ENCODE data around the gene BCAR1. TPM values are rescaled to one million over a fixed set of nuclear protein-coding genes. Genes with fewer than 3 reads are reported as not detected.

Gene BCAR1
- total RNA-seq, 4 donors from 2014 or later, result 26.5 to 39.2 (median 30.9) TPM

DNA sequence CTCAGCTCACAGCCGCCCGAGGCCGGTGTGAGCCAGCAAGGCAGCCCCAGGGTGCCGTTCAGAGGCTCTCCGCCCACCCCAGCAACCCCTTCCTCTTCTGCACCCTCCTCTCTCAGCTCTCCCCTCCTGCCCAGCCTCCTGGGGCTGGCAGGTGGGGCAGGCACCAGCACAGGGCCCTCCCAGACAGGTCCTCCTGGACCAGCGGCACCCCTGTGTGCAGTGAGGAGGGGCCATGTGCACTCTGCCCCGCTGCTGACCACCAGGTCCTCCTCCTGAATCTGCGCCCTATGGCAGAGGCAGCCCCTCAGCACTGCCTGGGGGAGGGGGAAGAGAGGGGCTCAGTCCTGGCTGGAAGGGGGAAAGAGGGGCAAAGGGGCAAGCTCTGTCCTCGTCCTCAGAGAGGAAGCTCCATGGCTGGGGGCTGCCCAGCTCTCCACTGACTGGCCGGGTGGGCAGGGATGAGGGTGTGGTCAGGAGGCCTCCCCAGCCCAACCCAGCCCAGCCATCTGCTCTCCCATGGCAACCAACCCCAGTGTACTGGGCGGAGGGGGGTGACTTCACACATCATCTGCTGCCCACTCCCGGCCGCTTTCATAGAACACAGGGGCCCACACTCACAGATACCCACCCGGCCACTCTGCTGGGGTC lies 5.4 kb upstream of the BCAR1 start:
- TF ChIP-seq EP300 (IDR thresholded peaks at IDR 0.05) (no peak), POLR2AphosphoS5 (IDR thresholded peaks at IDR 0.05) (no peak), POLR2A (IDR thresholded peaks at IDR 0.05) (no peak)
- TF ChIP-seq, protein P1, sequence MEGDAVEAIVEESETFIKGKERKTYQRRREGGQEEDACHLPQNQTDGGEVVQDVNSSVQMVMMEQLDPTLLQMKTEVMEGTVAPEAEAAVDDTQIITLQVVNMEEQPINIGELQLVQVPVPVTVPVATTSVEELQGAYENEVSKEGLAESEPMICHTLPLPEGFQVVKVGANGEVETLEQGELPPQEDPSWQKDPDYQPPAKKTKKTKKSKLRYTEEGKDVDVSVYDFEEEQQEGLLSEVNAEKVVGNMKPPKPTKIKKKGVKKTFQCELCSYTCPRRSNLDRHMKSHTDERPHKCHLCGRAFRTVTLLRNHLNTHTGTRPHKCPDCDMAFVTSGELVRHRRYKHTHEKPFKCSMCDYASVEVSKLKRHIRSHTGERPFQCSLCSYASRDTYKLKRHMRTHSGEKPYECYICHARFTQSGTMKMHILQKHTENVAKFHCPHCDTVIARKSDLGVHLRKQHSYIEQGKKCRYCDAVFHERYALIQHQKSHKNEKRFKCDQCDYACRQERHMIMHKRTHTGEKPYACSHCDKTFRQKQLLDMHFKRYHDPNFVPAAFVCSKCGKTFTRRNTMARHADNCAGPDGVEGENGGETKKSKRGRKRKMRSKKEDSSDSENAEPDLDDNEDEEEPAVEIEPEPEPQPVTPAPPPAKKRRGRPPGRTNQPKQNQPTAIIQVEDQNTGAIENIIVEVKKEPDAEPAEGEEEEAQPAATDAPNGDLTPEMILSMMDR (IDR thresholded peaks at IDR 0.05), result no peak
- Histone ChIP-seq H3K9me3 (no peaks in the 10 kb centered on the region), H3K27ac (peak overlapping the region; percentile 63), H3K4me1 (peaks cover 85% of the 10 kb centered on the region), H3K27me3 (no peaks in the 10 kb centered on the region), H3K4me3 (no peak overlapping the region), H3K36me3 (no peaks in the 10 kb centered on the region)
- peak in 1 of 2 donors; percentile 84 for DNase-seq (ENCODE audit: low spot score in 2 of 2)
- 25% methylated on average over 8 of the region's 14 CpGs for WGBS

DNA sequence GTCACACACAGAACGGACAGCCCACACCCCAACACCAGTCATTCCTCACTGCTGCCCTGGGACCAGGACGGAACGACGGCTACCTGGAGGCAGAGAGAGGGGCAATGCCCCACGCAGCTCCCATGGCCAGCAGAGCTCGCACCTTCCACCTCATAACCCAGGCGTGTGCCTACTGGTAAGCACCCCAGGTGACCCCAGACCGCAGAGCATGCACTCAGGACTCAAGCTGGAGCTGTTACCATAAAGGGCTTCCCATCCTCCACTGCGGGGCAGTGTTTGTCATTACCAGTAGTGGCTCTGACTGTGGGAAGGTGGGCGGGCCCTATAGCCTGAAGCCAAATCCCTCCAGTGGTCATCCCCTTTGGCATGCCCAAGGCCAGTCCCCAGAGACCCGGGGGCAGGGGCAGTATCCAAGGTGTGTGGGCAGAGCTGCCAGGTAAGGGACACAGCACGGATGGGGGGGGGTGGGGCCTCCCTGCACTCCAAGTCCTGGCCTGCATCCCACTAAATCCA lies 4.7 kb upstream of the BCAR1 start:
- WGBS, result 40% methylated on average over 3 of the region's 12 CpGs
- Histone ChIP-seq H3K4me1 (peaks cover 82% of the 10 kb centered on the region), H3K27ac (peak overlapping the region; percentile 63), H3K4me3 (no peak overlapping the region), H3K36me3 (no peaks in the 10 kb centered on the region), H3K9me3 (no peaks in the 10 kb centered on the region), H3K27me3 (no peaks in the 10 kb centered on the region)
- DNase-seq (ENCODE audit: low spot score in 2 of 2), result peak; percentile 70 to 79
- TF ChIP-seq EP300 (IDR thresholded peaks at IDR 0.05), result no peak
- TF ChIP-seq POLR2A (IDR thresholded peaks at IDR 0.05), result no peak
- TF ChIP-seq, protein P1 (IDR thresholded peaks at IDR 0.05), result no peak
- TF ChIP-seq POLR2AphosphoS5 (IDR thresholded peaks at IDR 0.05), result no peak

DNA sequence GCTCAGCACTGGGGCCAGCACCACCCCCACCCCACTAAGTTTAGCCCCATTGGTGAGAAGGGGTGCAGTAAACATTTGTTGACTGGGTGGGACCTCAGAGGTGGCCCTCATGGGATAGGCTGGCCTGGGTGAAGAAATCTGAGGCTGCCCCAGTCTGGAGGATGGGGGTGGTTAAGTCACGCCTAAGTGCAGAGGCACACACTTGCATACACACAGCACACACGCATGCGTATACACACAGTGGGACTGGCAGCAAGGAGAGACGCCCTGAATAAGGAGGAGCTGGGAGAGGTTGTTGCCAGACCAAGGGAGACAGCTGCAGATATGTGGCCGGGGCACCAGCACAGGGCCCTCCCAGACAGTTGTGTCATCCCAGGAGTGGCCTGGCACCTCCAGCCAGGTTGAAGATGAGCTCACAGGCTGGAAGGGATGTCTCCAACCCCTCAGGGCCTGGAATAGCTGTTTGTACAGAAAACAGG lies 3.0 kb upstream of the BCAR1 start:
- no peaks in the 10 kb centered on the region for H3K9me3 ChIP-seq
- H3K27ac ChIP-seq, result peak overlapping the region; percentile 25
- H3K27me3 ChIP-seq, result no peaks in the 10 kb centered on the region
- peaks cover 92% of the 10 kb centered on the region for H3K4me1 ChIP-seq
- no peaks in the 10 kb centered on the region for H3K36me3 ChIP-seq
- WGBS, result 32% methylated on average over 3 of the region's 5 CpGs
- no peak overlapping the region for H3K4me3 ChIP-seq
- TF ChIP-seq POLR2AphosphoS5 (IDR thresholded peaks at IDR 0.05) (no peak), EP300 (IDR thresholded peaks at IDR 0.05) (no peak), POLR2A (IDR thresholded peaks at IDR 0.05) (no peak)
- TF ChIP-seq, protein P1 (IDR thresholded peaks at IDR 0.05), result no peak
- DNase-seq (ENCODE audit: low spot score in 2 of 2), result peak; percentile 66 to 83

DNA sequence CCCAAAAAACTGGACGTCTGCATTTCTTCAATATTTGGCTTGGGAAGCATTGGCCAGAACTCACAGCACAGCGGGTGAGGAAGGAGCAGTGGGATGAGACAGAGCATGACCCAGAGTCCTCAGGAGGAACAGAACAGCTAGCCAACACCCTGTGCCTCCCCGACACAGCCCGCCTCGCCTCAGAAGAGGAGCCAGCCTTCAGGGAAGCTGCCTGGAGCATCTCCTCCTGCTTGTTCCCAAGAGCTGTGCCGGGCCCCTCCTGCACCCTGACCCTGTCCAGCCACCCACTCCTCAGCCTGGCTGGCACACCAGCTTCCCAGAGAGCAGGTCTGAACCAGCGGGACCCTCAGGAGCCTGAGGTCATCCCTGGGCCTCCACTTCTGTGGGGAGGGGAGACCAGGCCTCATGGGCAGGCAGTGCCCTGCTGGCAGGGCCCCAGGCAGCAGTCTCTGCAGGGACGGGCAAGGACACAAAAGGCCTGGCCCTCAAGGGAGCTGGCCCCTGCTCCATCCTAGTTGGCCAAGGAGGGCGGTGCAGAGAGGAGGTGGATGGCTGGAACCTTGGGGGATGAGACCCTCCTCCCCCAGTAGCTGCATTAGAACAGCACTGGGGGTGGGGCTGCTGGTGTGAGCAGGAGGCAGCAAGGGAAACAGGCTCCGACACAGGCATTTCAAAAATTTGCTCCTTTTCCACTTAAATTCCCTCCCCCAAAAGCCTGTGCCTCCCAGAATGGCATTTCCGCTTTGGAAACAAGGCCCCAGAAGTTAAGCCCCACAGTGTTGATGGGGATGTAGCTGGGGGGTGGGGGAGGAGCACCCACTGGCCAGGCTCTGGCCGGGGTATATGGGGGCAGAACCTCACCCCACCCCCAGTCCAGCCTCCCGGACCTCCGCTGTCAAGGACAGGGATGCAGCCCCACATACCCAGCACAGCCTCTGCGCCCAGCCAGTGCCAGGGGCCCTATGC lies 1.8 kb upstream of the BCAR1 start:
- H3K27ac ChIP-seq, result peak overlapping the region; percentile 90
- 52% methylated on average over 9 of the region's 15 CpGs for WGBS
- TF ChIP-seq, protein P1 (IDR thresholded peaks at IDR 0.05), result no peak
- TF ChIP-seq EP300 (IDR thresholded peaks at IDR 0.05) (no peak), POLR2AphosphoS5 (IDR thresholded peaks at IDR 0.05) (no peak), POLR2A (IDR thresholded peaks at IDR 0.05) (no peak)
- no peaks in the 10 kb centered on the region for H3K36me3 ChIP-seq
- DNase-seq (ENCODE audit: low spot score in 2 of 2), result peak in 1 of 2 donors; percentile 66
- no peaks in the 10 kb centered on the region for H3K9me3 ChIP-seq
- H3K27me3 ChIP-seq, result no peaks in the 10 kb centered on the region
- peaks cover 93% of the 10 kb centered on the region for H3K4me1 ChIP-seq
- H3K4me3 ChIP-seq, result no peak overlapping the region

All from suprapubic skin (tissue), 4 donors.